Measurements from ENCODE around the gene TMX1.

TMX1 gene

GRCh38 chr14:51276605-51277004 lies 36.6 kb downstream of the TMX1 start:
- no peak for TF ChIP-seq CTCF (conservative IDR thresholded peaks at IDR 0.05; ENCODE audit: low read depth)
- ChIA-PET POLR2A (ENCODE audit: low non-redundant PET) (no interaction called here), CTCF (no interaction called here)
- no peak overlapping the region for H3K27ac ChIP-seq
- DNase-seq (ENCODE audit: low spot score) = no peak

DNA sequence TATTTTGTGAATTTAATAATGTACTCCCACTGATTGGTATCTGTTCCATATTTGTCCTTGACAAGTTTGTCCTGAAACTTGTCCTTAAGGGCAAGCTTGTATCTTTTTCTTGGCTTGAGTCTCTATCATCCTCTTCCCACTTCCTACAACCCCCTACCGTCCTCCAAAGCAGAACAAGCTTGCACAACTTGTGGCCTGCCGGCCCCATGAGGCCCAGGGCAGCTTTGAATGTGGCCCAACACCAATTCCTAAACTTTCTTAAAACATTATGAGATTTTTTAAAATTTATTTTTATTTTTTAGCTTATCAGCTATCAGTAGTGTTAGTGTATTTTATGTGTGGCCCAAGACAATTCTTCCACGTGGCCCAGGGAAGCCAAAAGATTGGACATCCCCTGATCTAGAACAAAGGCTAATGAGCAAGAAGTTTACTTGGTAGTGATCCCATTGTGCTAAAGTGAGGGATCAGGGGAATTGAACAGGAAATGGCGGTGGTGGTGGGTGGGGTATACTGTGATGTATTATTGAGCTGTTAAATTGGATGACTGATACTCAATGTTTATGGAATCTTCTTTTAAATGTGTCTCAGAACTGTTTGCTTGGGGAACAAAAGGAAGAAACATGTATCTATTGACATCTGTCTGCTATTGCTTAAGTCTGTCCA lies 37.8 kb downstream of the TMX1 start:
- TF ChIP-seq CTCF (conservative IDR thresholded peaks at IDR 0.05; ENCODE audit: low read depth) = no peak
- no peak overlapping the region for H3K27ac ChIP-seq
- ChIA-PET CTCF (interaction anchor here (0.5 to 0.8 kb wide), 5 partner anchors 28 to 813 kb away, joined by 3 to 4 read pairs (median 3); no protein-coding TSS in a partner anchor), POLR2A (ENCODE audit: low non-redundant PET) (no interaction called here)
- no peak for DNase-seq (ENCODE audit: low spot score)

- ChIA-PET CTCF (interaction anchor here (0.6 to 3.9 kb wide), 9 partner anchors 193 to 624 kb away, joined by 3 to 19 read pairs (median 4); no protein-coding TSS in a partner anchor), POLR2A (ENCODE audit: low non-redundant PET) (no interaction called here)
- no peak overlapping the region for H3K27ac ChIP-seq
- no peak for DNase-seq (ENCODE audit: low spot score)
- TF ChIP-seq CTCF (conservative IDR thresholded peaks at IDR 0.05; ENCODE audit: low read depth) = no peak
Measured at GRCh38 chr14:51282517-51282916, 42.5 kb downstream of the TMX1 start.

DNA sequence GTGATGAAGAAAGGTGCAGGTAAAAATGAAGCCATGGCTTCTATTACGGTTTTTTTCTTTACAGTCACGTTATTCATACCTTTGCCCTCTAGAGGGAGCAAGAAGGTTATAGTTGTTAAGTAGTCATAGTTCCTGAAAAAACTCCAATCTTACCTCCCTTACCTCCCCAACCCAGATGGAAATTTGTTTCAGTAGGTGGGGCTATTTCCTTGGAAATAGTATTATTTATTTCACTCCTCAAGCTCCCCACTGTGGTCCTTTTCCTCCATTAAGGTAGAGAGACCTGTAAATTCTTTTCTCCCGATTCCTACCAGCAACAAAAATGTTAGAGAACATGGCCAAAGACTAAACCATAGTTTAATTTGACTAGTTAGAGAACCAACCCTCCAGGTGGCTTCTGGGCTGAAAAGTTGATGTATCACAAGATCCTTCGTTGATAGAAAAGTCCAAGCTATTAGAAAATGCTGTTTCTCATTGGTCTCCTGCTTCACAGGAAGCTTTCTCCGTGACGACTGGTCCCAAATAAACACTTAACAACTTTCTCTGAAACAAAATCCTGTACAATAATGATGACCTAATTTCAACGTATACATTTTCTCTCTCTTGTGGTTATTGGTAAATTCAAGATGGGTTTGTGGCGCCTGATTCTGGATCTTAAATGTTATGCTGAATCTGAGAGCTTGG lies 43.5 kb downstream of the TMX1 start:
- POLR2A ChIA-PET (ENCODE audit: low non-redundant PET) = no interaction called here
- CTCF ChIA-PET = interaction anchor here (0.6 to 3.9 kb wide), 22 partner anchors 9 to 727 kb away, joined by 3 to 19 read pairs (median 4); no protein-coding TSS in a partner anchor
- H3K27ac ChIP-seq = no peak overlapping the region
- peak; percentile 84 for TF ChIP-seq CTCF (conservative IDR thresholded peaks at IDR 0.05; ENCODE audit: low read depth)
- DNase-seq (ENCODE audit: low spot score) = peak; percentile 92

DNA sequence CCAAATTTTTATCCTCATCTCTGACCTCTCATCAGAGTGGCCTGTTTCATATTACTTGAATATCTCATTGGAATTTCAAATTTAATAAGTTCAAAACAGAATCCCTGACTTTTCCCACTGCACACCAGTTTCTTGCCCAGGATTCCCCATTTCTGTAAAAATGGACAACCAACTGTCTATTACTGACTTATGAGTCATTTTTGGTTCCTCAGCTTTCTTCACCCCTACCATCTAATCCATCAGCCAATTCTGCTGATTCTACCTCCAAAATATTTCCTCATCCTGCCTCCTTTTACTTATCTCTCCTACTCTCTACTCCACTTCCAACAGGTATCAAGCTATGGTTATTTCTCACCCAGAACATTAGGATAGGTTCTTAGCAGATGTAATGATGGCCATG lies 44.2 kb downstream of the TMX1 start:
- no peak for DNase-seq (ENCODE audit: low spot score)
- ChIA-PET POLR2A (ENCODE audit: low non-redundant PET) (no interaction called here), CTCF (interaction anchor here (0.7 to 3.9 kb wide), 7 partner anchors 13 to 503 kb away, joined by 3 to 19 read pairs (median 5); no protein-coding TSS in a partner anchor)
- no peak for TF ChIP-seq CTCF (conservative IDR thresholded peaks at IDR 0.05; ENCODE audit: low read depth)
- H3K27ac ChIP-seq = no peak overlapping the region

- CTCF ChIA-PET = interaction anchor here (3.9 kb wide), 1 partner anchor 495 kb away, joined by 19 read pairs; no protein-coding TSS in a partner anchor
- no peak for DNase-seq (ENCODE audit: low spot score)
- TF ChIP-seq CTCF (conservative IDR thresholded peaks at IDR 0.05; ENCODE audit: low read depth) = no peak
- no peak overlapping the region for H3K27ac ChIP-seq
- POLR2A ChIA-PET (ENCODE audit: low non-redundant PET) = no interaction called here
Measured at GRCh38 chr14:51285120-51285519, 45.1 kb downstream of the TMX1 start.
